Activated T-cell treated with anti-CD3 and anti-CD28 coated beads, Interleukin-2, amount 50 U/mL, for 1 hour (primary cell): ENCODE results near the gene RHCG.
"Not testable (repeated sequence)": the region's sequence is repeated elsewhere in the genome, so short reads cannot be mapped to it uniquely, and the experiment has no call there.

ENCODE experiments used
- DNase-seq: peaks from one replicate; pipeline ENCODE4 v3.0.0-alpha.2; 2020

RHCG gene

GRCh38 chr15:89475661-89476060 lies 20.7 kb downstream of the RHCG start:
- DNase-seq, result no peak

GRCh38 chr15:89472785-89473256 lies 23.6 kb downstream of the RHCG start:
- DNase-seq, result no peak

GRCh38 chr15:89469426-89470096 lies 26.8 kb downstream of the RHCG start:
- no peak for DNase-seq

- not testable (repeated sequence) for DNase-seq
Observed at GRCh38 chr15:89468813-89469212, 27.6 kb downstream of the RHCG start.

- no peak for DNase-seq
Observed at GRCh38 chr15:89463113-89463512, 33.3 kb downstream of the RHCG start.

- DNase-seq, result no peak
Observed at GRCh38 chr15:89462198-89462912, 34.0 kb downstream of the RHCG start.

- no peak for DNase-seq
Observed at GRCh38 chr15:89461386-89461785, 35.0 kb downstream of the RHCG start.

- no peak for DNase-seq
Observed at GRCh38 chr15:89460048-89460447, 36.3 kb downstream of the RHCG start.

- no peak for DNase-seq
Observed at GRCh38 chr15:89459271-89460038, 36.9 kb downstream of the RHCG start.

- no peak for DNase-seq
Observed at GRCh38 chr15:89458440-89458839, 37.9 kb downstream of the RHCG start.

- no peak for DNase-seq
Observed at GRCh38 chr15:89457086-89457485, 39.3 kb downstream of the RHCG start.

GRCh38 chr15:89455535-89455934 lies 40.8 kb downstream of the RHCG start:
- DNase-seq, result no peak

GRCh38 chr15:89452330-89452836 lies 44.0 kb downstream of the RHCG start:
- no peak for DNase-seq

GRCh38 chr15:89451846-89452245 lies 44.5 kb downstream of the RHCG start:
- no peak for DNase-seq

- DNase-seq, result no peak
Observed at GRCh38 chr15:89450076-89451006, 46.0 kb downstream of the RHCG start.

GRCh38 chr15:89448825-89449224 lies 47.6 kb downstream of the RHCG start:
- DNase-seq, result no peak

- no peak for DNase-seq
Observed at GRCh38 chr15:89447676-89448075, 48.7 kb downstream of the RHCG start.

- no peak for DNase-seq
Observed at GRCh38 chr15:89446255-89446891, 50.0 kb downstream of the RHCG start.

- no peak for DNase-seq
Observed at GRCh38 chr15:89445518-89445917, 50.9 kb downstream of the RHCG start.

- DNase-seq, result no peak
Observed at GRCh38 chr15:89444241-89445225, 51.9 kb downstream of the RHCG start.

- DNase-seq, result no peak
Observed at GRCh38 chr15:89443581-89443980, 52.8 kb downstream of the RHCG start.
